ENCODE measurements around the gene TBX18.

TBX18 gene

DNA sequence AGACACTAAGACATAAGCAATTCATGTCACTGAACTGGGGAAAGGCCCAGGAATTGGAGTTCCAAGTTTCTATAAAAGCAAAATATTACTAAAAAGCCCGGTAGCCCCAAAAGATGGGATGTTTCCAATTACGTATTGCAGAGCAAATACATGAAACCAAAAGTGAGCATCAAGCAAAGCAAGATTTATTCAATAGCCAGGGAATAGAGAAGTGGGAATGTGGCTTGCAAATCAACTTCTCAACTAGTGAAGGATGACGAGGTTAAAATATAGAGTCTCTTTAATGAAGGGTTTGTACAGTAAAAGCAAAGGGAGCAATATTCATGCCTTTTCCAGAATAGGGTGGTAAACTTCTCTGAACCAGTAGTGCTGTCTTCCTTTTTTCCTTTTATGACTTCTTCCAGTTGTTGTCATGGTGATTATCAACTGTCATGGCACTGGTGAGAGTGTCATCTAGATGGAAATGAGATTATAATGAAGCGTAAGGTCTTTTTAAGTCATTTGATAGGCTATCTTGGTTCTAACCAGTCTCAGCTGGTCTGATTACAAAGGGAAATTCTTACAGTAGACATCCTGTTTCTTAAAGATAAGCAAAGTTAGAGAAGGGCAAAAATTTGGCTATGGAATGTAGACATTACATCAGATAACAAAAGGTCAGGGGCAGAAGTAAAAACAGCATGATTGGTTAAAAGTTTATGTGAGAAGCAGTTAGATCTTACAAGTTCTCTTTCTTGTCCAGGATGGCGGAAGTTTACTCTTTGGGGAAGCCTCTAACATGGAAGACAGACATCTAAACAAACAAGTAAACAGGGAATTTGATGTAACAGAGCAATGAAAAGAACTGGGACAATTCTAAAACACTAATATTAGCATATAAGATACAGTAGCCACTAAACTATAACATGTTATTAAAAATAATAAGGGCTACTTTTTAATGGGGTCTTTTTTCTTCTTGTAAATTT lies 96.9 kb downstream of the TBX18 start:
- H3K9ac ChIP-seq (ENCODE audit: insufficient read length), result no peak overlapping the region
- H3K27ac ChIP-seq, result no peak overlapping the region
- no peaks in the 10 kb centered on the region for H3K36me3 ChIP-seq (ENCODE audit: insufficient read depth, low read length)
- no peak for DNase-seq (ENCODE audit: low read depth, low spot score)
- TF ChIP-seq EZH2 (IDR thresholded peaks at IDR 0.05), result no peak
- TF ChIP-seq POLR2AphosphoS5 (IDR thresholded peaks at IDR 0.05; ENCODE audit: borderline replicate concordance, low read depth, low read length), result no peak
- TF ChIP-seq FOXP2 (optimal IDR thresholded peaks at IDR 0.05; ENCODE audit: control extremely low read depth, extremely low read length, insufficient read depth), result no peak
- no peaks in the 10 kb centered on the region for H3K9me3 ChIP-seq (ENCODE audit: low read depth, low read length)
- no peak overlapping the region for H3K4me3 ChIP-seq

DNA sequence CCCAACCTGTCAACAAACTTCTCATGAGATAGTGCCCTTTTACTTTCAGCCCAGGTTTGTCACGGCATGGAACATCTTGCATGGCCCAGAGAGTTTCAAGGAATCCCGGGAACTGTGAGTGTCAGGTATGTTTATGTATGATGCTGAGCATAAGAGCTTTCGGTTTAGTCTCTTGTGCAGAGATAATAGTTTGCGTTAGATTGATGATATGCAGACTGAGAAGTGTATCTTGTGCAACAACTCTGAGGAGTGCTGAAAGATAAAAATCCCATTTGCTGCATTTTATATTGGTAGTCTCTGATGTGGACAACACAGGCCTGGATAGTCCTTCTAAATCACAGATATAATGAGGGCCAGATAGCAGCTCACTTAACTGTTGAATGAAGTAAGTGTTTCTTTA lies 99.0 kb downstream of the TBX18 start:
- Histone ChIP-seq H3K9ac (ENCODE audit: insufficient read length) (no peak overlapping the region), H3K36me3 (ENCODE audit: insufficient read depth, low read length) (no peaks in the 10 kb centered on the region), H3K9me3 (ENCODE audit: low read depth, low read length) (no peaks in the 10 kb centered on the region), H3K27ac (no peak overlapping the region), H3K4me3 (no peak overlapping the region)
- no peak for DNase-seq (ENCODE audit: low read depth, low spot score)
- TF ChIP-seq FOXP2 (optimal IDR thresholded peaks at IDR 0.05; ENCODE audit: control extremely low read depth, extremely low read length, insufficient read depth), result no peak
- no peak for TF ChIP-seq EZH2 (IDR thresholded peaks at IDR 0.05)
- no peak for TF ChIP-seq POLR2AphosphoS5 (IDR thresholded peaks at IDR 0.05; ENCODE audit: borderline replicate concordance, low read depth, low read length)

DNA sequence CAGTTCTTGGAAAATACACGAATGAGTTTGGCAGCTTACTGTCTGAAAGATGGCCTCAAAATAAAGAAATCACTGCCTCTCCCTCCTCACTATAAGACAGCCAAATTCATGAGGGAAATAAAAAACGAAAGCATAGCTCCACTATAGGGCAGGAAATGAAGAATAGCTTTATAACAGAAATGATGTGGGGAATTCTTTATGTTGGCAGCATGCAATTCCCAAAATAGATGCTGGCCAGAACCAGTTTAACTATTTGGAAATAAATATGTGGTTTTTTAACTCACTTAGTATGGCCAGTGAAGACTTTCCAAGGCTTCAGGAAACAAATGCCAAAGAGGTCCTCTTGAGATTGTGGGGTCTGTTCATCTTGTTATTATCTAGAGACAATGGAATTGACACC lies 100.5 kb downstream of the TBX18 start:
- H3K4me3 ChIP-seq, result no peak overlapping the region
- no peaks in the 10 kb centered on the region for H3K36me3 ChIP-seq (ENCODE audit: insufficient read depth, low read length)
- no peaks in the 10 kb centered on the region for H3K9me3 ChIP-seq (ENCODE audit: low read depth, low read length)
- H3K9ac ChIP-seq (ENCODE audit: insufficient read length), result no peak overlapping the region
- H3K27ac ChIP-seq, result no peak overlapping the region
- TF ChIP-seq FOXP2 (optimal IDR thresholded peaks at IDR 0.05; ENCODE audit: control extremely low read depth, extremely low read length, insufficient read depth) (no peak), POLR2AphosphoS5 (IDR thresholded peaks at IDR 0.05; ENCODE audit: borderline replicate concordance, low read depth, low read length) (no peak), EZH2 (IDR thresholded peaks at IDR 0.05) (no peak)
- DNase-seq (ENCODE audit: low read depth, low spot score), result no peak

DNA sequence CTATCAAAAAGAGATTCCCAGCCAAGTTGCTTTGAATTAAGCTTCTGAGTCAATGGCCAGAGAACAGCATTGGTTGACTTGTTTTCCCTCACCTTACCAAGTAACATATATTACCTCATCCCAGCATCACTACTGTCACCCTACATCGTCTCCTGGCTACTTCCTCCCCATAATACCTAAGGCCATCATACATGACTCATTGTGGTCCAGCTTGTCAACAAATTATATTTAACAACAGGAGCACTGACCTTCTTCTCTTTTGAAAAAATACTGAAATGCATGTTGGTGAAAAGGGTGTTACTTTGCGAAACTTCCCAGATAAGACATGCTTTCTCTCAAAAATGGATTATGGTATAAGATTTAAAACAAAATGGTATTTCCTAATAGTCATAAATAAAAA lies 106.9 kb downstream of the TBX18 start:
- Histone ChIP-seq H3K9ac (ENCODE audit: insufficient read length) (no peak overlapping the region), H3K27ac (no peak overlapping the region), H3K9me3 (ENCODE audit: low read depth, low read length) (no peaks in the 10 kb centered on the region), H3K36me3 (ENCODE audit: insufficient read depth, low read length) (no peaks in the 10 kb centered on the region), H3K4me3 (no peak overlapping the region)
- DNase-seq (ENCODE audit: low read depth, low spot score), result no peak
- TF ChIP-seq FOXP2 (optimal IDR thresholded peaks at IDR 0.05; ENCODE audit: control extremely low read depth, extremely low read length, insufficient read depth) (no peak), POLR2AphosphoS5 (IDR thresholded peaks at IDR 0.05; ENCODE audit: borderline replicate concordance, low read depth, low read length) (no peak), EZH2 (IDR thresholded peaks at IDR 0.05) (no peak)

DNA sequence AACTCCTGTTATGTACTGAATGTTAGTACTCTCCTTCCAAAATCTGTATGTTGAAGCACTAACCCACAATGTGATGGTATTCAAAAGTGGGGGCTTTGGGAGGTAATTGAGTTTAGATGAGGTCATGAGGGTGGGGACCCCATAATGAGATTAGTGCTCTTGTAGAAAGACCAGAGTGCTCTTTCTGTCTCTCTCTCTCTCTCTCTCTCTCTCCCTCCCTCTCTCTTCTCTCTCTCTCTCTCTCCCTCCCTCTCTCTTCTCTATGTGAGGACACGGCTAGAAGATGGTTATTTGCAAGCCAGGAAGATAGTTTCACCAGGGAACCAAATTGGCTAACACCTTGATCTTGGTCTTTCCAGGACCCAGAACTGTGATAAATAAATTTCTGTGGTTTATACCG lies 107.4 kb downstream of the TBX18 start:
- no peak overlapping the region for H3K27ac ChIP-seq
- no peak for DNase-seq (ENCODE audit: low read depth, low spot score)
- no peaks in the 10 kb centered on the region for H3K36me3 ChIP-seq (ENCODE audit: insufficient read depth, low read length)
- no peak for TF ChIP-seq FOXP2 (optimal IDR thresholded peaks at IDR 0.05; ENCODE audit: control extremely low read depth, extremely low read length, insufficient read depth)
- H3K4me3 ChIP-seq, result no peak overlapping the region
- H3K9me3 ChIP-seq (ENCODE audit: low read depth, low read length), result no peaks in the 10 kb centered on the region
- H3K9ac ChIP-seq (ENCODE audit: insufficient read length), result no peak overlapping the region

DNA sequence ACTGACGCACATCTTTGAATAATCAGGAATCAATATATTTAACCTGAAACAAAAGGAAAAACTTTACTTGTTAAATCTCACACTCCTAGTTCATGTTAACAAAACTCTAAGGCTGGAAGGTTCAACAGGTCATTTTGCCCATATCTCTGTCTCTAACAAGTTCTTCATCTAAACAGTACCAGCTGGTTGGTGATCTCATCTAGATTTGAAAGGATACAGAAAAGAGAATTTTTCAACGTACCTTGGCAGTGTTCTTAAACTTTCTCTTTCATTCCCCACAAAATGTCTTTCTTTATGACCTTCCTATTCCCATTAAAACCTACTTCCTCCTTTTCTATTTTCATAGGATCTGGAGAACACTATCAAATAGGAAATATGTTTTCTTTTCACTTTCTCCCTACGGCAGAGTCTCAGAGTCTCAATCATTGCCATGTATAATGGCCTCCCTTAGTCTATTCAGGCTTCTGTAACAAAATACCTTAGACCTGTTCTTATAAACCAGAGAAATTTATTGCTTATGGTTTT lies 111.3 kb downstream of the TBX18 start:
- DNase-seq (ENCODE audit: low read depth, low spot score), result no peak
- TF ChIP-seq EZH2 (IDR thresholded peaks at IDR 0.05) (no peak), FOXP2 (optimal IDR thresholded peaks at IDR 0.05; ENCODE audit: control extremely low read depth, extremely low read length, insufficient read depth) (no peak)
- H3K4me3 ChIP-seq, result no peak overlapping the region
- H3K9ac ChIP-seq (ENCODE audit: insufficient read length), result no peak overlapping the region
- H3K27ac ChIP-seq, result no peak overlapping the region
- no peaks in the 10 kb centered on the region for H3K36me3 ChIP-seq (ENCODE audit: insufficient read depth, low read length)
- H3K9me3 ChIP-seq (ENCODE audit: low read depth, low read length), result no peaks in the 10 kb centered on the region

DNA sequence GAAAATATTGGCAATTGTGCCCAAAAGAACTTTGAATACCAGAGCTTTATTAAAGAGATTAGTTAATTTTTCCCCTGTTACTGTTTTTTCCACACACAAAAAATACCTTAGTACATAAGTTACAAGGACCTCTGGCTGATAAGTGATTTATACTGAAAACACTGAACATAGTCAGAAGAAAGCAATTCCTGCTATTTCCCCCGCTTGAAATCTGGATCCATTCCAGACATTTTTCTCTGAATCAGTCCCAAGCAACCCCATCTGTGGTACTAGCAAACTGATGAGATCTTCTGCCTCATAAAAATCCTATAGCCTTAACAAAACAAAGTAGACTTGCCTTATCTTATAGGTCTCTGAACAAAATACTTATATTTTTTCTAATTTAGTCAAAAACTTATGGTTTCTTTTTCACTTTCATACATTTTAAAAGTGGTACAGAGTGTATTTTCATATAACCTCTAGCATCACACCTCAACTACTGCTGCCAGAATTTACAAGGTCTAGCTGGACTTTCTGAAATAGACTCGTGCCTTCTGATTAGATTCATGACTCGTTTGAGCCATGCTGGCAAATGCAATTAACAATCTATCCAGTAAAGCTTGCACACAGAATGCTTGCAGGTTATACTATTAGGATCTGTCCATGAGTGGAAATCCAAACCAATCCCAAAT lies 111.9 kb downstream of the TBX18 start:
- Histone ChIP-seq H3K9me3 (ENCODE audit: low read depth, low read length) (no peaks in the 10 kb centered on the region), H3K36me3 (ENCODE audit: insufficient read depth, low read length) (no peaks in the 10 kb centered on the region), H3K9ac (ENCODE audit: insufficient read length) (no peak overlapping the region), H3K4me3 (no peak overlapping the region), H3K27ac (no peak overlapping the region)
- DNase-seq (ENCODE audit: low read depth, low spot score), result no peak
- TF ChIP-seq POLR2AphosphoS5 (IDR thresholded peaks at IDR 0.05; ENCODE audit: borderline replicate concordance, low read depth, low read length) (no peak), EZH2 (IDR thresholded peaks at IDR 0.05) (no peak), FOXP2 (optimal IDR thresholded peaks at IDR 0.05; ENCODE audit: control extremely low read depth, extremely low read length, insufficient read depth) (no peak)

DNA sequence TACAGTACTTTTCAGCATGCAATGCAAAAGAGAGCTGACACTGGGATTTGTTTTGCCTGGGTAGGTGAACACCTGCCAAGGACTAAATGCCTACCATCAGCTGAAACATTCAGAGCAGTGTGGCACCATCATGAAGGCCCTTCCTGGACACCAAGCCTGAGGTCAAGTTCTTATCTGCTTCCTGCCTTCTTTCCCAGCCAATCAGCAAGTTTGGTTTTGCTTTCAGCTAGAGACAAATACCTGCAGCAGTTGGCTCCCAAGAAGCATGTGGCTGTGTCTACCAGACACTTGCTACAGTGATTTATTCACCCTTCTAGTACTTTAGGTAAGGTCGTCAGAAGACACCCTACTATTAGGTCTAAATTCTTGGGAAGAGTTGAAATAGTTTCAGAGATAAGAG lies 112.8 kb downstream of the TBX18 start:
- TF ChIP-seq EZH2 (IDR thresholded peaks at IDR 0.05), result no peak
- no peak for TF ChIP-seq POLR2AphosphoS5 (IDR thresholded peaks at IDR 0.05; ENCODE audit: borderline replicate concordance, low read depth, low read length)
- TF ChIP-seq FOXP2 (optimal IDR thresholded peaks at IDR 0.05; ENCODE audit: control extremely low read depth, extremely low read length, insufficient read depth), result no peak
- DNase-seq (ENCODE audit: low read depth, low spot score), result no peak
- Histone ChIP-seq H3K9me3 (ENCODE audit: low read depth, low read length) (no peaks in the 10 kb centered on the region), H3K36me3 (ENCODE audit: insufficient read depth, low read length) (no peaks in the 10 kb centered on the region), H3K27ac (no peak overlapping the region), H3K9ac (ENCODE audit: insufficient read length) (no peak overlapping the region), H3K4me3 (no peak overlapping the region)
